GM12891 (cell line): ENCODE measurements around the gene SRGAP3.

Experiments used
- PAX5 ChIP-seq: IDR thresholded peaks from 2 replicates; pipeline ENCODE4 v1.6.1; 2011; ENCODE audit warnings: low read length, moderate library complexity, mild to moderate bottlenecking; ENCODE audit not compliant: insufficient read depth, severe bottlenecking
- POLR2A ChIP-seq: IDR thresholded peaks from 2 replicates; pipeline ENCODE4 v1.6.1; 2011; ENCODE audit warnings: low read depth, low read length, control low read depth
- POLR2AphosphoS5 ChIP-seq: IDR thresholded peaks from 2 replicates; pipeline ENCODE4 v1.6.1; 2011; ENCODE audit warnings: low read depth, low read length, control low read depth
- SPI1 ChIP-seq: IDR thresholded peaks from 2 replicates; pipeline ENCODE4 v1.6.1; 2011; ENCODE audit warnings: low read depth, low read length, control low read depth
- TAF1 ChIP-seq: IDR thresholded peaks from 2 replicates; pipeline ENCODE4 v1.6.1; 2011; ENCODE audit warnings: low read depth, low read length, control low read depth

GRCh38 chr3:9178697-9179096, 70.7 kb downstream of the SRGAP3 start:
- no peak for TF ChIP-seq TAF1
- TF ChIP-seq POLR2A = no peak
- no peak for TF ChIP-seq POLR2AphosphoS5
- TF ChIP-seq SPI1 = no peak
- no peak for TF ChIP-seq PAX5
